Measurements from ENCODE around the gene DERA.
"Not testable (repeated sequence)": the region's sequence is repeated elsewhere in the genome, so short reads cannot be mapped to it uniquely, and the experiment has no call there.

The DERA gene

DNA sequence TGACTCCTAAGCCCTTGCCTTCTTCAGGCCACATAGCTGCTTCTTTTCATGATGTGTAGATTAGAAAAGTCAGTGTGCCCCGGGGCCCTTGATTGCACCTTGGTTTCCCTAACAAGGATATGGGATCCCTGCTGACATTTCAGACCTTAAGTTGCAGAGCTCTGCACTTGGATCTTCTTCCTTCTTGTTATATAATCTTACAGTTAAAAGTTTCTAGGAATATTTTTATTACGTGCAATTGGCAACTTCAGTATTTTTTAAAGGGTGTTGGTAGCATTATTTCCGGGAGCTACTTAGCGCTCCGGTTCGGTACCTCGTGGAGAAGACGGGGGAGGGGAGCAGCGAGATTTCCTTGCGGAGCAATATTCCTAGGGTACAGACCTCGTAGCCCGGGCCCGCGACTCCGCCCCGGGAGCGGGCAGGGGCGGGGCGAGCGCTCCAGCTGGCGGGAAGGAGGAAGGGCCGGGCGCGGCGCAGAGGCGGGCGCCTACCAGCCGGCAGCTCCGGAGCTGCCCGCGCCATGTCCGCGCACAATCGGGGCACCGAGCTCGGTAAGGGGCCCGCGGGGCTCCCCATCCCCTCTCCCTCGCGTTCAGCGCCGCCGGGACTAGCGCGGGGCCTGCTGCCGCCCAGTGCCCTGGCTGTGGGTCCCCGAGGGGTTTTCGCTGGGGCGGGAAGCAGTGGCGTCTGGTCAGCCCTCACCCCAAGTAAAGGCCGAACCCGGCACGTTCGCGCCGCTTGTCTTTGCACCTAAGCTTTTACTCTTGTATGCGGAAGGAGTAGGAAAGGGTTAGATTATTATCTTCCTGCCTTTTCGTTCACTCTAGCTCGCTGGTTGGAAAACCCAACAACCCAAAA lies at the start of gene DERA:
DERA (plus strand) TSS at position 469 of the 858 bp plus-strand sequence; CDS start at position 521, 52 bp downstream.
- in situ Hi-C loops (cut with HindIII; ENCODE audit: low sequenced_read_pairs): no loop called here

- in situ Hi-C loops (cut with HindIII; ENCODE audit: low sequenced_read_pairs): no loop called here
Observed at GRCh38 chr12:15861404-15861803, 49.7 kb upstream of the DERA start.

GRCh38 chr12:15862840-15863239 lies 48.3 kb upstream of the DERA start:
- in situ Hi-C loops (cut with HindIII; ENCODE audit: low sequenced_read_pairs): no loop called here

- in situ Hi-C loops (cut with HindIII; ENCODE audit: low sequenced_read_pairs): no loop called here
Observed at GRCh38 chr12:15863372-15863771, 47.8 kb upstream of the DERA start.

GRCh38 chr12:15863984-15864383 lies 47.1 kb upstream of the DERA start:
- in situ Hi-C loops (cut with HindIII; ENCODE audit: low sequenced_read_pairs): no loop called here

- in situ Hi-C loops (cut with HindIII; ENCODE audit: low sequenced_read_pairs): no loop called here
Observed at GRCh38 chr12:15868186-15868585, 42.9 kb upstream of the DERA start.

GRCh38 chr12:15873556-15873955 lies 37.6 kb upstream of the DERA start:
- in situ Hi-C loops (cut with HindIII; ENCODE audit: low sequenced_read_pairs): no loop called here

GRCh38 chr12:15874556-15875145 lies 36.5 kb upstream of the DERA start:
- in situ Hi-C loops (cut with HindIII; ENCODE audit: low sequenced_read_pairs): not testable (repeated sequence)

- in situ Hi-C loops (cut with HindIII; ENCODE audit: low sequenced_read_pairs): no loop called here
Observed at GRCh38 chr12:15875863-15876262, 35.3 kb upstream of the DERA start.

DNA sequence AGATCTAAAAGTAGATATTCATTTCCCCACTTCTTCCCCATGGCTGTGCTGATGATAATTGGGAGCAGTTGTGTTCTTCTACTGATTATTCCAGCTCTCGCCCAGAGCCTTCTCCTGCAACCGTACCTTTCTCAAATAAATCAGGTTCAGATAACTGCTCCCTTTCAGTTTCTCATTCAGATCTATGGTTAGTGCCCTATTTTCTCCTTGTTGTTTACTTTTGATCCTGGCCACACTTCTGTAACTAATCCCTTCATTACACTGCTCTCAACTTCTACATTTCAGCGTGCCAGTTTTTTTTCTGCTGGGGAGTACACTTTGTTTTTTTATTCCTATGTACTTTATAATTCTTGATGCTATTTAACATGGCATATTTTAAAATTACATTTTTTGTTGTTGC lies 31.7 kb upstream of the DERA start:
- in situ Hi-C loops (cut with HindIII; ENCODE audit: low sequenced_read_pairs): no loop called here

DNA sequence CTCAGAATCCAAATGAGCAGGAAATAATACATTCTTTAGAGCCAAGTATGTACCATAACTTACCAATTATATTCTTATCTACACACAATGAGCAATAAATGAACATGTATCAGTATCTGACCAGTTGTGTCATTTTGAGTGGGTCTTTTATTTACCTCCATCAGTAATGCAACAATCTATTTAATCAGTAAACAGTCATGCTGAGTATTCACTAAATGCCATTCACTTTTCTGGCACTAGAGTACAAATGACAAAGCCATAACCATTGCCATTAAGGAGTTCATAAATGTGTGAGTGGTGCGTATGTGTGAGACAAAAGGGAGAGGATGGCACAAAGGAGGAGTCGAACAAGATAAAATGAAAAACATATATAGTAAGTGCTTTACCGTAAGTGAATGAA lies 30.4 kb upstream of the DERA start:
- in situ Hi-C loops (cut with HindIII; ENCODE audit: low sequenced_read_pairs): no loop called here

DNA sequence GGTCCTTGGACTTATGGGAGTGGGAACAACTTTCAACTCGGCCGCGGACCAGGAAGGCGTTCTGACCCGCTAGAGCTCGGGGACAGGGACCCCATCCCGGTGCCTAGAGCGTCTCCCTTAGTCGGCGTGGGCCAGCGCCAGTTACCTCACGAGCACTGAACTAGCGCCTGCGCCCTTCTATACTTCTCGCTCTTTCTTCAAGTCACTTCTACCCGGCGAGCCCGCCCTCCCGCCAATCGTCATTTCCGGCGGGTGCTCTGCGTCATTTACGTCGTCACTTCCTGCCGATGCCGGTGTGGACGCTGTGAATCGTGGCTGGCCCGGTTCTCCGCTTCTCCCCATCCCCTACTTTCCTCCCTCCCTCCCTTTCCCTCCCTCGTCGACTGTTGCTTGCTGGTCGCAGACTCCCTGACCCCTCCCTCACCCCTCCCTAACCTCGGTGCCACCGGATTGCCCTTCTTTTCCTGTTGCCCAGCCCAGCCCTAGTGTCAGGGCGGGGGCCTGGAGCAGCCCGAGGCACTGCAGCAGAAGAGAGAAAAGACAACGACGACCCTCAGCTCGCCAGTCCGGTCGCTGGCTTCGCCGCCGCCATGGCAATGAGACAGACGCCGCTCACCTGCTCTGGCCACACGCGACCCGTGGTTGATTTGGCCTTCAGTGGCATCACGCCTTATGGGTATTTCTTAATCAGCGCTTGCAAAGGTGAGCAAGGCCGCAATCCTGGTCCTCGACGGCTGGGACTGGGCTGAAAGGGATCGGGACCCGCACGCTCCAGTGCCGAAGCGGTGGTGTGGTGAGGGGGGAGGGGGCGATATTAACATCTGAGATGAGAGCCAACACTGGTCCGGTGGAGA lies 28.8 kb upstream of the DERA start, which contains the start of gene STRAP:
STRAP (plus strand) TSS at position 270 of the 854 bp plus-strand sequence; CDS start at position 591, 321 bp downstream.
- in situ Hi-C loops (cut with HindIII; ENCODE audit: low sequenced_read_pairs): no loop called here

DNA sequence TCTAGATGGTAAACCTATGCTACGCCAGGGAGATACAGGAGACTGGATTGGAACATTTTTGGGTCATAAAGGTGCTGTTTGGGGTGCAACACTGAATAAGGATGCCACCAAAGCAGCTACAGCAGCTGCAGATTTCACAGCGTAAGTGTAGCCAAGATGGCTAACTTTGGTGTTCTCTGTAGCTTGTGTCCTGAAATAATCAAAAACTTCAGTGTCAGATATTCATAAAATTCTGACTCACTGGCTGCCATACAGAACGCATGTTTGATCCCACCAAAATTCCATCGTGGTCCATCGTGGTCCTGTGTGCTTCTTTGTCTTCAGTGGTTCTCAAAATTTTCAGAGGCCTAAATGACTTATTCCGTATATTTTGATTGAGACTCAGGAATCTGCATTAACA lies 27.6 kb upstream of the DERA start:
- in situ Hi-C loops (cut with HindIII; ENCODE audit: low sequenced_read_pairs): no loop called here

DNA sequence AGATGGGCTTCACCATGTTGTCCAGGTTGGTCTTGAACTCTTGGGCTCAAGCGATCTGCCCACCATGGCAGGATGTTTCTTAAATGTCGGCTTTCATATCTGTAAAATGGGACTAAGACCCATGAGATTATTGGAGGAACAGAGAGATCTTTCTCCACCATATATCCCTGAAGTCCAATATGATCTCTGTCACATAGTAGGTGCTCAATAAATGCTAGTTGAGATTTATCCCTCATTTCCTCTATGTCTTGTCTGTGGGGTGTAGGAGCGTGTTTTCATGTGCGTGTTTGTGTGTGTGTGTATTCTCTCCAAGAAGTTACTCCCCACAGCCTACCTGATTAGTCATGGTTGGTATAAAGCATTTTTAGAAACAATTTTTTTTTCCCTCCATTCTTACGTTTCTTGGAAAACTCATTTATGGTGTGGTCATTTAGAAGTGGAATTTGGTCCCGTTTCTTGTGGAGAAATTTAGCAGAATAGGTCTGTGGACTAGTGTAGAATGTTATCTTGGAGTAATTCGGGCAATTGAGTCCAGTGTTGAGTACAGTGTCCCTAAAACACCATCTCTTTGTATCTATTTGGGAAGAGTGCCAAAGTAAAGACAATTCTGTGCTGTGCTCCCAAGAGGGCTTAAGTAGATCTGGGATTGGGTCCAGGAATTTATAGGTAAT lies 24.6 kb upstream of the DERA start:
- in situ Hi-C loops (cut with HindIII; ENCODE audit: low sequenced_read_pairs): no loop called here

DNA sequence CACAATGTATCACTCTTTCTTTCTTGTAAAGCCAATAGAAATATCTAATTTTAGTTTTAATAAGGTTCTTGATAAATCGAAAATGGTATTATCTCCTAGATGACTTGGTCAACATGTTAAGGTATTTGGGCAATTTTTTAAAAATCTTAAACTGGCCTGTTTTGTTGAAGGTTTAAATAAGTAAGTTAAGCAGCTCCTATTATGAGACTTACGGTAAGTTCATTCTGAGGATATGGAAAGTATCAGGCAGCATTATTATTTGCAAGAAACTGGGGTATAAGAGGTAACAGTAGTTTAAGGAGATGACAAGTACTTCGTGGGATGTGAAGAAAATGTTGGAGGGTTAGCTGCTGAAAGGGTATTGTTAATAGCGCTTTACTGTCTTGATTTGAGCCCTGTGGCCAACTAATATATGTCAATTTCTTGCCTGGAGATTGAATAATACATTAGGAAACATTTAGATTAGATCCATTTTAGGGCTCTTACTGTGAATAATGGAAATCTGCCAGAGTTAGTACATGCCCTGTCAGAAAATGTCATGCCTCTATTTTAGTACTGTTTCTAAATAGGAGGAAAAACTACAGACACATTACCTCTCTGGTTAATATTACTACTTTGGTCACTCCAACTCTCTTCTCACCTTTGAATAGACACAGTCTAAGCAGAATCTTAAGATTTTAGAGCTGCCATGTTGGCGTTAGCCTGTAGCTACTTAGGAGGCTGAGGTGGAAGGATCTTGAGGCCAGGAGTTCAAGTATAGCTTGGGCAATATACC lies 23.9 kb upstream of the DERA start:
- in situ Hi-C loops (cut with HindIII; ENCODE audit: low sequenced_read_pairs): no loop called here

- in situ Hi-C loops (cut with HindIII; ENCODE audit: low sequenced_read_pairs): no loop called here
Observed at GRCh38 chr12:15892645-15893259, 18.4 kb upstream of the DERA start.

DNA sequence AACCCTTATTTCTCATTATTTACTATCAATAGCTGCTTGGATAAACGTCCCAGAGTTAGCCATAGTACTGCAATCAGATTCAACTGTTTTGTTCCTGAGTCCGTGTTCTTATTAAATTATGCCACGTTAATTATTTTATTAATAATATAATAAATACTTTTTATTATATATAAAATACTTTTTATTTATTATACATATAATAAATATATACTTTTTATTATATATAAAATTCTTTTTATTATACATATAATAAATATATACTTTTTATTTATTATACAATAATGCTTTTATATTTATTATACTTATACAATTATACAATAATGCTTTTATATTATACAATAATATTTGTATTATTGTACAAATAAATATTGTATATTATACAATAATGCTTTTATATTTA lies 17.9 kb upstream of the DERA start:
- in situ Hi-C loops (cut with HindIII; ENCODE audit: low sequenced_read_pairs): no loop called here

DNA sequence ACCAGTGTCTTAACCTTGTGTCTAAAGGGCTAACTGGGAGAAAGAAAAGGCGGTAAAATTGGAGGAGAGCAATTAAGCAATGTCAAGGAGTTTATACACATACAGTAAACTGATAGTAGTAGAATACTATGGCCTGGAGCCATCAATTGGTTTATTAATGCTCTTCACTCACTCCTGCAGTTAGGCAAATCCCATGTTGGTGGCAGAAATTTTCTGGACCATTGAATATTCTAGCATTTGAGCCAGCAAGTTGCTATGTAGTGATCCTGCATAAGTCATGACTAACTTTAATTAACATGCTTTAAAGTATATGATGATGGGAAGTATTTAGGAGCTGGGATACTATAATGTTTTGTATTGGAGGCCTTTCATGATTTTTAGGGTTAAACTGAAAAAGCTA lies 14.3 kb upstream of the DERA start:
- in situ Hi-C loops (cut with HindIII; ENCODE audit: low sequenced_read_pairs): no loop called here

GRCh38 chr12:15897433-15897832 lies 13.7 kb upstream of the DERA start:
- in situ Hi-C loops (cut with HindIII; ENCODE audit: low sequenced_read_pairs): no loop called here

Data from DLD1 (cell line).